ENCODE data around the gene KBTBD6. TPM values are rescaled to one million over a fixed set of nuclear protein-coding genes. Genes with fewer than 3 reads are reported as not detected.

The KBTBD6 gene
- total RNA-seq, 1 donor from 2014 or later = 2.0 TPM

DNA sequence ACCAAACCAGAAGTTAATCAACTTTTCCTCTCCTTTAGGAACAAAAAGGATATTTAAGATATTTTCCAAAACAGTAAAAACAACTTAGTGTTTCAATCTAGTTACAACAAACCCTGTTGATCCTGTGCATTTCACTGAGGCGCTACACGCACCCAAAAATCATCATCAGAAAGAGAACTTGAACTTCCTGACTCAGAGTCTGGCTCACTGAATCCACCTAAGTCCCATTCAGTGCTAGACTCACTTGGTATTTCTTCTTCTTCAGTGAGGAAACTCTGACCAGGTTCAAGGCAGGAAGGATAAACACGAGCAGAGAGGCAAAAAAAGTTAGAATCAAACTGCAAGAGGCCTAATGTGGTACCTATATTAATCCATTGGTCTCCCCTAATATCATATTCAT lies 2.2 kb downstream of the KBTBD6 start:
- peaks cover 0 to 3% of the 10 kb centered on the region in 2 donors for H3K36me3 ChIP-seq
- DNase-seq (ENCODE audit: low spot score in 2 of 2) = no peak
- intact Hi-C loops (cut with DNase I) = loop anchor here (5.0 to 10.0 kb wide), 2 partner anchors 132 to 206 kb away; partner anchors contain the start of gene MTRF1
- H3K27me3 ChIP-seq = no peaks in the 10 kb centered on the region
- peak overlapping the region; percentile 25 to 35 for H3K4me3 ChIP-seq
- H3K4me1 ChIP-seq = peaks cover 0 to 10% of the 10 kb centered on the region in 2 donors
- no peaks in the 10 kb centered on the region for H3K9me3 ChIP-seq
- no peak overlapping the region for H3K27ac ChIP-seq
- TF ChIP-seq, protein P1, sequence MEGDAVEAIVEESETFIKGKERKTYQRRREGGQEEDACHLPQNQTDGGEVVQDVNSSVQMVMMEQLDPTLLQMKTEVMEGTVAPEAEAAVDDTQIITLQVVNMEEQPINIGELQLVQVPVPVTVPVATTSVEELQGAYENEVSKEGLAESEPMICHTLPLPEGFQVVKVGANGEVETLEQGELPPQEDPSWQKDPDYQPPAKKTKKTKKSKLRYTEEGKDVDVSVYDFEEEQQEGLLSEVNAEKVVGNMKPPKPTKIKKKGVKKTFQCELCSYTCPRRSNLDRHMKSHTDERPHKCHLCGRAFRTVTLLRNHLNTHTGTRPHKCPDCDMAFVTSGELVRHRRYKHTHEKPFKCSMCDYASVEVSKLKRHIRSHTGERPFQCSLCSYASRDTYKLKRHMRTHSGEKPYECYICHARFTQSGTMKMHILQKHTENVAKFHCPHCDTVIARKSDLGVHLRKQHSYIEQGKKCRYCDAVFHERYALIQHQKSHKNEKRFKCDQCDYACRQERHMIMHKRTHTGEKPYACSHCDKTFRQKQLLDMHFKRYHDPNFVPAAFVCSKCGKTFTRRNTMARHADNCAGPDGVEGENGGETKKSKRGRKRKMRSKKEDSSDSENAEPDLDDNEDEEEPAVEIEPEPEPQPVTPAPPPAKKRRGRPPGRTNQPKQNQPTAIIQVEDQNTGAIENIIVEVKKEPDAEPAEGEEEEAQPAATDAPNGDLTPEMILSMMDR (IDR thresholded peaks at IDR 0.05) = no peak

DNA sequence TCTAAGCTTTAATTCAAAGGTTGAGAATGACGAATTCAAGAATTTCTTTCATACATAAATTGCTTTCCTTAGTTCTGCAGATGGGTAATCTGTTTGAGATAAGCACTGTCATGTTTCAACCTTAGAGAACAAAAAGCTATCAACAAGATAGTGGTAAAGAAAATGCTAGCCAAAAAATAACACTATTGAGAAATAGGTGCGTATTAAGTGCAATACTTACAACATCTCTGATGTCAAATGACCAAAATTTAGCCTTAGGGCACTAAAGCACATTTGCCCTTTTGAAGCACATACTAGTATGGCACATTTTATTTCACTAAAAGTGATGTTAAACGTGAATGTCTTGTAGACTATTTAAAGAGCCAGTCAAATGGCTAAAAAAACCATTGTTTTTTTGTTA lies 4.9 kb downstream of the KBTBD6 start:
- no peaks in the 10 kb centered on the region for H3K27me3 ChIP-seq
- intact Hi-C loops (cut with DNase I) = no loop called here
- no peak overlapping the region for H3K4me3 ChIP-seq
- TF ChIP-seq, protein P1 (IDR thresholded peaks at IDR 0.05) = no peak
- peaks cover 0 to 7% of the 10 kb centered on the region in 2 donors for H3K4me1 ChIP-seq
- H3K9me3 ChIP-seq = no peaks in the 10 kb centered on the region
- H3K27ac ChIP-seq = no peak overlapping the region
- DNase-seq (ENCODE audit: low spot score in 2 of 2) = no peak
- peaks cover 0 to 3% of the 10 kb centered on the region in 2 donors for H3K36me3 ChIP-seq

DNA sequence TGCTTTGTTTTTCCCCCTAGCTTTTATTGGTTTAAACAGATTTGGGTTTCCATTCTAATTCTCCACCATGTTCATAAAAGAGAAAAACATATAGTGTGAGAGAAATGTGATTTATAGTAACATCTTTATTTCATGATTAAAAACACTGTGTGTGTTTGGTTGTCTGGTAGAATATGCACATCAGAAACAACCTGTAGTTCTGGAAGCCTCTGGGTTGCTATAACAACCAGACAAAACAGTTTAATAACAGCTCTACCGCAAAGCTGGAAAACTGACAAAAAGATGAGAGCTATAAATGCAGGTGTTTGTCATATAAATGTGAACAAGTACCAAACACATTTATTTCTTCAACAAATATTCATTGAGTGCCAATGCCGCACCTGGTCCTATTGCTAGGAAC lies 9.8 kb downstream of the KBTBD6 start:
- intact Hi-C loops (cut with DNase I) = no loop called here
- Histone ChIP-seq H3K4me1 (no peaks in the 10 kb centered on the region), H3K9me3 (no peaks in the 10 kb centered on the region), H3K36me3 (peaks cover 0 to 3% of the 10 kb centered on the region in 2 donors), H3K27me3 (no peaks in the 10 kb centered on the region), H3K27ac (no peak overlapping the region), H3K4me3 (no peak overlapping the region)
- no peak for DNase-seq (ENCODE audit: low spot score in 2 of 2)
- TF ChIP-seq, protein P1 (IDR thresholded peaks at IDR 0.05) = no peak

DNA sequence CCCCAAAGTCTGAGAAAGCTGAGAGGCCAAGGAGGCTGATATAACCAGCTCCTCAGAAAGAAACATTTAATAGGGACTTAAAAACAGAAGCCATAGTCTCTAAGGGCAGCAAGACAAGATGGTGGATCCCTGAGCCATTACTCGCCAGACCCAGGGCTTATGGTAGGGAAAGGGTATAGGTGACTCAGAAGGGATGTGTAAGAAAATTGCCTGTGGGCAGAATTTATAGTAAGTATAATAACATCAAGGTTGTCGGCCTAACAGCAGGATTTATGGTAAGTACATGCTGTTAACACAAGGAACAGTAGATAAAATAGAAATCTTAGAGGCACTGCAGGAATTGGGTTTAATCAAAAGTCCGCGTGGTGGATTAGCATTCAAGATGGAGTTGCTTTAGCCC lies 14.7 kb downstream of the KBTBD6 start:
- no peak for DNase-seq (ENCODE audit: low spot score in 2 of 2)
- intact Hi-C loops (cut with DNase I) = no loop called here
- TF ChIP-seq, protein P1 (IDR thresholded peaks at IDR 0.05) = no peak
- Histone ChIP-seq H3K4me3 (no peak overlapping the region), H3K9me3 (no peaks in the 10 kb centered on the region), H3K4me1 (no peaks in the 10 kb centered on the region), H3K27ac (no peak overlapping the region), H3K27me3 (no peaks in the 10 kb centered on the region), H3K36me3 (no peaks in the 10 kb centered on the region)

DNA sequence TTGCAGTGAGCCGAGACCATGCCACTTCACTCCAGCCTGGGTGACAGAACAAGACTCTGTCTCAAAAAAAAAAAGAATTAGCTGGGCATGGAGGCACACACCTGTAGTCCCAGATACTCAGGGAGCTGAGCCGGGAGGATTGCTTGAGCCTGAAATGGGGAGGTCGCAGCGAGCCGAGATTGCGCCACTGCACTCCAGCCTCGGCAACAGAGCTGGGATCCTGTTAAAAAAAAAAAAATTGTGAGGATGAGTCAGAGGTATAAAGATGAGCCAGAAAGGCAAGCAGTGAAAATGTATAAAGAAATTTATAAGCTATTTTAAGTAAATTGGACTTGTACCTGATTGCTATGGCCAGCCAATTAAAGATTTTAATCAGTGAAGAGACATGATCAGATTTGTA lies 21.1 kb downstream of the KBTBD6 start:
- Histone ChIP-seq H3K4me3 (no peak overlapping the region), H3K27ac (no peak overlapping the region), H3K4me1 (no peaks in the 10 kb centered on the region), H3K36me3 (no peaks in the 10 kb centered on the region), H3K27me3 (no peaks in the 10 kb centered on the region), H3K9me3 (no peaks in the 10 kb centered on the region)
- TF ChIP-seq, protein P1 (IDR thresholded peaks at IDR 0.05) = no peak
- intact Hi-C loops (cut with DNase I) = no loop called here
- DNase-seq (ENCODE audit: low spot score in 2 of 2) = no peak

DNA sequence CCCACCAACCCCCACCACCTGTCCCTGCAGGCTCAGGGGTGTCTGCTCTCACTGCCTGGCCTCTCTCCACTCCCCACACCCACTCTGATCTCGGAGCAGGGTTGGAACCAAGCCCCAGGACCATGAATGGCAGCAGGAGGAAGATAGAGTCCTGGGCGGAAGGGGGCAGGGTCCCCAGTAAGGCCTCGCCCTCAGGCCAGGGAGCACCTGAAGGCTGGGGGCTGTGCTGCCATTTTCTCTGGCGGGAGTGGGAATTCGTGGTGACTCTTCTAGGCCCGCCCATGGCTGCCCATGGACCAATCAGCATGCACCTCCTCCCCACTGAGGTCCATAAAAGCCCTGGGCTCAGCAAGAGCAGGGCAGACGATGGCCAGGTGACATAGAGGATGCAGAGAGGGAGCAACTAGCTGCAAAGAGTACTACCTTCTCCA lies 25.0 kb downstream of the KBTBD6 start:
- TF ChIP-seq, protein P1 (IDR thresholded peaks at IDR 0.05) = no peak
- intact Hi-C loops (cut with DNase I) = no loop called here
- Histone ChIP-seq H3K27ac (no peak overlapping the region), H3K27me3 (no peaks in the 10 kb centered on the region), H3K4me1 (no peaks in the 10 kb centered on the region), H3K9me3 (no peaks in the 10 kb centered on the region), H3K4me3 (no peak overlapping the region), H3K36me3 (no peaks in the 10 kb centered on the region)
- no peak for DNase-seq (ENCODE audit: low spot score in 2 of 2)

All from ascending aorta (tissue), 2 donors.